ENCODE results near the gene RPL36AL.
A peak's percentile ranks its signal among the peaks of the same experiment; 100 is the strongest.
"Not testable (repeated sequence)": the region's sequence is repeated elsewhere in the genome, so short reads cannot be mapped to it uniquely, and the experiment has no call there.

RPL36AL gene

GRCh38 chr14:49620182-49621113 lies at the start of gene RPL36AL, which contains the start of gene MGAT2:
Gene RPL36AL, minus strand, starts transcription at chr14:49620626. Its CDS starts 1,522 bp downstream, at chr14:49619104.
Gene MGAT2, plus strand, starts transcription at chr14:49620799. Its CDS starts 470 bp downstream, at chr14:49621269.
- DNase-seq (ENCODE audit: low read depth in 2 of 3, low spot score in 2 of 3): peak; percentile 83 to 92 (median 85)

DNA sequence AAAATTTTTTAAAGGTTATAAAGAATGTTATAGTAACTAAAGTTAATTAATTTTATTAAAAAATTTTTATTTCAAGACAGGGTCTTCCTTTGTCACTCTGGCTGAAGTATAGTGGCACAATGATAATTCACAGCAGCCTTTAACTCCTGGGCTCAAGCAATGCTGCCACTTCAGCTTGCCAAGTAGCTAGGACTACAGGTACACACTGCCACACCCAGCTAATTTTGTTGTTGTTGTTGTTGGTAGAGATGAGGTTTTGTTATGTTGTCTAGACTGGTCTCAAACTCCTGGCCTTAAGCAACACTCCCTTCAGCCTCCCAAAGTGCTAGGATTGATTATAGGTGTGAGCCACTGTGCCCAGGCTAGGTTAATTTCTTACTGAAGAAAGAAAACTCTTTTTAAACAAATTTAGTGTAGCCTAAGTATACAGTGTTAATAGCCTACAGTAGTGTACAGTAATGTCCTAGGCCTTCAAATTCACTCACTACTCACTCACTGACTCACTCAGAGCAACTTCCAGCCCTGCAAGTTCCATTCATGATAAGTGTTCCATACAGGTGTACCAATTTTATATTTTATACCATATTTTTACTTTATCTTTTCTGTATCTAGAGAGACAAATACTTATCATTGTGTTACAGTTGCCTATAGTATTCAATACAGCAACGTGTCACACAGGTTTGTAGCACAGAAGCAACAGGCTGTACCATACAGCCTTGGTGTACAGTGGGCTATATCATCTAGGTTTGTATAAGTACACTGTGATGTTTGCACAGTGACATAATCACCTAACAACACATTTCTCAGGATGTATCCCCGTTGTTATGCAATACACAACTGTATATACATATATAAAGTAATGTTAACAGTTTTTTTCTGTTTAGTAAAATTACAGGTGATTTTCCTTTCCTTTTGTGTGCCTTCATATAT lies 39.4 kb upstream of the RPL36AL start:
- no peak for DNase-seq (ENCODE audit: low read depth in 2 of 3, low spot score in 2 of 3)

- DNase-seq (ENCODE audit: low read depth in 2 of 3, low spot score in 2 of 3): not testable (repeated sequence)
These were observed 37.1 kb upstream of the RPL36AL start for GRCh38 chr14:49657500-49657899.

DNA sequence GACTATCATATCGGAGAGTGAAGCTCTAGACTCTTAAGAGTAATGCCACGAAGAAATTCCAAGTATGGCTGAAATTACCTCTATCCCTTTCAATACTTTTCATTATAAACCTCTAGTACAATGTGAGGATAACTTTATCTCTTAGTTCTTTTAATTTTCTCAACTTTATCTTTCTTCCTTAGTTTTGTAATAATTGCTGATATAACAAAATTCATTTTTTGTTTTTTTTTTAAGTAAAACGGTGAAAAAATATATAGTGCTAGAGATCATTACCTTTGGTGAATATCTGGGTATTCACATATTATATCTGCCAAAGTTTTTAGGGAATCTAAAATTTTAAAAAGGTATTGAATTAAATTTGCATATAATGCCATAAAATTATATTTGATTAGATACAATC lies 34.1 kb upstream of the RPL36AL start:
- no peak for DNase-seq (ENCODE audit: low read depth in 2 of 3, low spot score in 2 of 3)

GRCh38 chr14:49653508-49653907 lies 33.1 kb upstream of the RPL36AL start:
- no peak for DNase-seq (ENCODE audit: low read depth in 2 of 3, low spot score in 2 of 3)

DNA sequence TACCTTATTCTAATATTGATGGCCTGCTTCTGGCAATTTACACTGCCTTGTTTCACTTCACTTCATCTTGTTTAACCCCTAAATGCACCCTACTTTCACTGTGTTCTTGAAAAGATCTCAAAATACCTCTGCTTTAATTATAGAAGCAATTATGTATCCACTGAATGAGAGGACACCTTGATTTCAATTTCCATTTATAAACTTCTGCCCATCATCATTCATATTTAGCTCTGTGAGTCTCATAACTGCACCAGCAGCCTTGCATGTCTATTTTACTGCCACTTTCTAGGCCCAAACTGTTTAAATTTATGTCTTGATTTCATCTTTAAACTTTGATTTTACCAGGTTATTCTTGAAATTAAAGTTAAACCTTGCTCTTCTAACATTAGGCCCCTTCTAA lies 21.7 kb upstream of the RPL36AL start:
- no peak for DNase-seq (ENCODE audit: low read depth in 2 of 3, low spot score in 2 of 3)

DNA sequence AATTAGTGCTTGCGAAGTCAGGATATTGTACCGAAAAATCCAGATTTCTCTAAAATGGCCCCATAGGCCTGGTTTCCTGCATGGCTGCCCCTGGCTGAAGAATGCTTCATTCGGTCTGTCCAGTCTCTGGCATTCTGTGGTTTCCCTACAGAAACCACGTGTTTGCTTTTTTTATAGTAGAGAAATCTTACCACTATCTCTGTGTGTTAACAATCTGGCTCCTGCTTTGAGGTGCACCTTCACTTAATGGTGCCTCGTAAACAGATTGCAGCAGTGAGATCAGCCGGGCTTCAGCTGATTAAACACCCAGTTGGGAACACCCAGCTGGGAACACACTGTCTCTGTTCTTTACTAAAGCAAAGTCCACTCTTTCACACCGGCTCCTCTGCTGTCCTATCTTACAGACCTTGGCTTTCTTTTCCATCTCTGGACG lies 21.3 kb upstream of the RPL36AL start:
- no peak for DNase-seq (ENCODE audit: low read depth in 2 of 3, low spot score in 2 of 3)

GRCh38 chr14:49640540-49641417 lies 20.4 kb upstream of the RPL36AL start:
- DNase-seq (ENCODE audit: low read depth in 2 of 3, low spot score in 2 of 3): no peak

DNA sequence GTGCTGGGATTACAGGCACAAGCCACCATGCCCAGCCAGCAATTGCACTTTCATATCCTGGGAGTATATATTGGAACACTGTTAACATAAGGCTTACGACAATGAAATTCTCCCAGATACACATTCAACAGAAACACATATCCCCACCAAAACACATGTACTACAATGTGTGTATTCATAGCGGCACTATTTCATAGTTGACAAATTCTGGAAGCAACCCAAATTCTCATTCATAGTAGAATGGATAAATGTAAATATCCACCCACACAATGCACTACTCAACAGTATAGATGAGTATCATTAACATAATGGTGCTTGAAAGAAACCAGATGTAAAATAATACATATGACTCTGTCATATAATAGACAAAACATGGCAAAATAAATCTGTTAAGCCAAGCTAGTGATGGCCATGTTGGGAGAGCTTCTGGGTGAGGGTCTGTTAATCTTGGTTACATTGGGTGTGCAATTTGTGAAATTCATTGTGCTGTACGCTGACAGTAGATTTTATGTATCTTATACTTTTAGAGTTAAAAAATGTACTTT lies 17.2 kb upstream of the RPL36AL start:
- DNase-seq (ENCODE audit: low read depth in 2 of 3, low spot score in 2 of 3): no peak

GRCh38 chr14:49636866-49637265 lies 16.4 kb upstream of the RPL36AL start:
- DNase-seq (ENCODE audit: low read depth in 2 of 3, low spot score in 2 of 3): no peak

- DNase-seq (ENCODE audit: low read depth in 2 of 3, low spot score in 2 of 3): peak; percentile 20 to 43 (median 31)
These were observed 14.3 kb upstream of the RPL36AL start, which contains the start of gene DNAAF2 for GRCh38 chr14:49634547-49635334. Gene DNAAF2, minus strand, starts transcription at chr14:49635244. Its CDS starts 95 bp downstream, at chr14:49635149.

GRCh38 chr14:49633640-49634546 lies 13.5 kb upstream of the RPL36AL start:
- DNase-seq (ENCODE audit: low read depth in 2 of 3, low spot score in 2 of 3): peak; percentile 79 to 87 (median 80)

- DNase-seq (ENCODE audit: low read depth in 2 of 3, low spot score in 2 of 3): no peak
These were observed 3.8 kb upstream of the RPL36AL start for GRCh38 chr14:49623941-49624839.

GRCh38 chr14:49623387-49623786 lies 3.0 kb upstream of the RPL36AL start:
- DNase-seq (ENCODE audit: low read depth in 2 of 3, low spot score in 2 of 3): no peak

DNA sequence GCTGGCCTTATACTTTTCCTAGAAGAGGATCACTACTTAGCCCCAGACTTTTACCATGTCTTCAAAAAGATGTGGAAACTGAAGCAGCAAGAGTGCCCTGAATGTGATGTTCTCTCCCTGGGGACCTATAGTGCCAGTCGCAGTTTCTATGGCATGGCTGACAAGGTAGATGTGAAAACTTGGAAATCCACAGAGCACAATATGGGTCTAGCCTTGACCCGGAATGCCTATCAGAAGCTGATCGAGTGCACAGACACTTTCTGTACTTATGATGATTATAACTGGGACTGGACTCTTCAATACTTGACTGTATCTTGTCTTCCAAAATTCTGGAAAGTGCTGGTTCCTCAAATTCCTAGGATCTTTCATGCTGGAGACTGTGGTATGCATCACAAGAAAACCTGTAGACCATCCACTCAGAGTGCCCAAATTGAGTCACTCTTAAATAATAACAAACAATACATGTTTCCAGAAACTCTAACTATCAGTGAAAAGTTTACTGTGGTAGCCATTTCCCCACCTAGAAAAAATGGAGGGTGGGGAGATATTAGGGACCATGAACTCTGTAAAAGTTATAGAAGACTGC lies 1.7 kb upstream of the RPL36AL start:
- DNase-seq (ENCODE audit: low read depth in 2 of 3, low spot score in 2 of 3): no peak

DNA sequence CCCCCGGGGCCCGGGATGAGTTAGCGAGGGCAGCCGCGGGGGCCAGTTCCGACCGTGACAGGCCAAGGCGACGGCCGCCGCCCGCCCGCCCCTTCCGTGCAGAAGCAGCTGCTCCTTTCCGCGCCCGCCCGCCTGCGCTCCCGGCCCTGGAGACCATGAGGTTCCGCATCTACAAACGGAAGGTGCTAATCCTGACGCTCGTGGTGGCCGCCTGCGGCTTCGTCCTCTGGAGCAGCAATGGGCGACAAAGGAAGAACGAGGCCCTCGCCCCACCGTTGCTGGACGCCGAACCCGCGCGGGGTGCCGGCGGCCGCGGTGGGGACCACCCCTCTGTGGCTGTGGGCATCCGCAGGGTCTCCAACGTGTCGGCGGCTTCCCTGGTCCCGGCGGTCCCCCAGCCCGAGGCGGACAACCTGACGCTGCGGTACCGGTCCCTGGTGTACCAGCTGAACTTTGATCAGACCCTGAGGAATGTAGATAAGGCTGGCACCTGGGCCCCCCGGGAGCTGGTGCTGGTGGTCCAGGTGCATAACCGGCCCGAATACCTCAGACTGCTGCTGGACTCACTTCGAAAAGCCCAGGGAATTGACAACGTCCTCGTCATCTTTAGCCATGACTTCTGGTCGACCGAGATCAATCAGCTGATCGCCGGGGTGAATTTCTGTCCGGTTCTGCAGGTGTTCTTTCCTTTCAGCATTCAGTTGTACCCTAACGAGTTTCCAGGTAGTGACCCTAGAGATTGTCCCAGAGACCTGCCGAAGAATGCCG lies 872 bp upstream of the RPL36AL start:
- peak in 2 of 3 experiments; percentile 31 to 36 for DNase-seq (ENCODE audit: low read depth in 2 of 3, low spot score in 2 of 3)
